ENCODE measurements around the gene PACRG.

- TF ChIP-seq, protein P1, sequence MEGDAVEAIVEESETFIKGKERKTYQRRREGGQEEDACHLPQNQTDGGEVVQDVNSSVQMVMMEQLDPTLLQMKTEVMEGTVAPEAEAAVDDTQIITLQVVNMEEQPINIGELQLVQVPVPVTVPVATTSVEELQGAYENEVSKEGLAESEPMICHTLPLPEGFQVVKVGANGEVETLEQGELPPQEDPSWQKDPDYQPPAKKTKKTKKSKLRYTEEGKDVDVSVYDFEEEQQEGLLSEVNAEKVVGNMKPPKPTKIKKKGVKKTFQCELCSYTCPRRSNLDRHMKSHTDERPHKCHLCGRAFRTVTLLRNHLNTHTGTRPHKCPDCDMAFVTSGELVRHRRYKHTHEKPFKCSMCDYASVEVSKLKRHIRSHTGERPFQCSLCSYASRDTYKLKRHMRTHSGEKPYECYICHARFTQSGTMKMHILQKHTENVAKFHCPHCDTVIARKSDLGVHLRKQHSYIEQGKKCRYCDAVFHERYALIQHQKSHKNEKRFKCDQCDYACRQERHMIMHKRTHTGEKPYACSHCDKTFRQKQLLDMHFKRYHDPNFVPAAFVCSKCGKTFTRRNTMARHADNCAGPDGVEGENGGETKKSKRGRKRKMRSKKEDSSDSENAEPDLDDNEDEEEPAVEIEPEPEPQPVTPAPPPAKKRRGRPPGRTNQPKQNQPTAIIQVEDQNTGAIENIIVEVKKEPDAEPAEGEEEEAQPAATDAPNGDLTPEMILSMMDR (IDR thresholded peaks at IDR 0.05; ENCODE audit: insufficient read depth, low read length, poor library complexity, severe bottlenecking) = no peak
- no peak for TF ChIP-seq EZH2phosphoT487 (conservative IDR thresholded peaks at IDR 0.05; ENCODE audit: low read length)
Measured at GRCh38 chr6:162899148-162899547, 171.4 kb downstream of the PACRG start.
